A673 (cell line): ENCODE results near the gene HSPB2.

Experiments used
- EZH2 ChIP-seq: fragments of 200-600 bp; sonication (generic); IDR thresholded peaks from 2 replicates; pipeline ENCODE4 v1.6.1; 2017; ENCODE audit warnings: borderline replicate concordance, low read depth, mild to moderate bottlenecking, mixed read lengths, antibody characterized with exemption, low read length; ENCODE audit not compliant: poor library complexity, severe bottlenecking
- TF ChIP-seq, protein P1 (sequence below): fragments of 300-800, 200-600 bp; sonication (generic); conservative IDR thresholded peaks from 2 replicates; pipeline ENCODE4 v1.5.1; 2017; ENCODE audit warnings: low read depth, mild to moderate bottlenecking, antibody characterized with exemption, low read length, moderate library complexity, mixed read lengths

DNA sequence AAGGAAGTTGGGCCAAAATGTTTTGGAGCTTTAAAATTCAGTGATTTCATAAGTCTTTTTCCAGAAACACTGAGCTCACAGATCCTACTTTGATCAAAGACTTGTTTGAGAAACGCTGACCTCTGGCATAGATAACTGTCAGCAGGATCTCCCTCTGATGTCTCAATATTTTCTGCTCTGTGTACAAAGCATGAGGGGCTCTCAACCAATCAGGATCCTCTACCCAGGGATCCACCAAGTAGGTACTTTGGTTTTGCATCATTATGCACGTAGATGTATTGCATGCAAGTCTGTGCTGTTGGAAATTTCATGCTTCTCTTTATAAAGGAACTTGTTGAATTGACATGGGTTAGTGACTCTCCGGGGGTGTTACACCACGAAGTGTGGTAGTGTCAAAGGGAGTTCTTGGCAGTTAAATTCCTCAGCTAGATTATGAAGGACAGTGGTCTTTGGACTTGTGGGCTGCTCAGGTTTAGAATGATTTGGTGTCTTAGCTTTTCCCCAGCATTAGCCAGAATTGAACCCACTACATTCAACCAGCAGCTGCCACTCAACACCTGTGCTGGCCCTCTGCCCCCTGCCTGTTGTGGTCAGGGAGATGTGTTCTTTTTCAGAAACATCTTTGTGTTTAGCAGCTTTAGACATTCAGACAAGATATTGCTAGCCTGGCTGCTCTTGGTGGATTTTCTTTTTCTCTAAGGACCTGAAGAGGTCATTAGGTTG, 22.9 kb downstream of the HSPB2 start:
- TF ChIP-seq, protein P1, sequence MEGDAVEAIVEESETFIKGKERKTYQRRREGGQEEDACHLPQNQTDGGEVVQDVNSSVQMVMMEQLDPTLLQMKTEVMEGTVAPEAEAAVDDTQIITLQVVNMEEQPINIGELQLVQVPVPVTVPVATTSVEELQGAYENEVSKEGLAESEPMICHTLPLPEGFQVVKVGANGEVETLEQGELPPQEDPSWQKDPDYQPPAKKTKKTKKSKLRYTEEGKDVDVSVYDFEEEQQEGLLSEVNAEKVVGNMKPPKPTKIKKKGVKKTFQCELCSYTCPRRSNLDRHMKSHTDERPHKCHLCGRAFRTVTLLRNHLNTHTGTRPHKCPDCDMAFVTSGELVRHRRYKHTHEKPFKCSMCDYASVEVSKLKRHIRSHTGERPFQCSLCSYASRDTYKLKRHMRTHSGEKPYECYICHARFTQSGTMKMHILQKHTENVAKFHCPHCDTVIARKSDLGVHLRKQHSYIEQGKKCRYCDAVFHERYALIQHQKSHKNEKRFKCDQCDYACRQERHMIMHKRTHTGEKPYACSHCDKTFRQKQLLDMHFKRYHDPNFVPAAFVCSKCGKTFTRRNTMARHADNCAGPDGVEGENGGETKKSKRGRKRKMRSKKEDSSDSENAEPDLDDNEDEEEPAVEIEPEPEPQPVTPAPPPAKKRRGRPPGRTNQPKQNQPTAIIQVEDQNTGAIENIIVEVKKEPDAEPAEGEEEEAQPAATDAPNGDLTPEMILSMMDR: no peak
- TF ChIP-seq EZH2: no peak
